Kidney (tissue), 22 donors: ENCODE measurements around the gene COL5A3. TPM values are rescaled to one million over a fixed set of nuclear protein-coding genes. Genes with fewer than 3 reads are reported as not detected.

Source experiments
- DNase-seq, 5 donors: peaks; one replicate each; pipeline ENCODE4 v3.0.0-alpha.2; 2013 to 2020
- FAIRE-seq: peaks from 2 replicates; lab custom pipeline; 2012; peaks lifted over from hg19 to GRCh38; lab: Jason Lieb, UNC
- H3K27ac ChIP-seq, 2 donors: one replicate each; pipeline ENCODE4 v1.7.0; 2013; ENCODE audit warnings: low read depth in 2 of 2, low read length in 2 of 2, inconsistent platforms in 1 of 2
- H3K27me3 ChIP-seq: one replicate; pipeline ENCODE4 v1.7.1; 2013; ENCODE audit warnings: low read length, inconsistent platforms; ENCODE audit not compliant: control insufficient read depth, insufficient read depth
- H3K36me3 ChIP-seq, 3 donors: one replicate each; pipeline versions ENCODE4 v1.7.0 to v1.7.1; 2013; ENCODE audit warnings: low read length in 3 of 3, control low read depth in 1 of 3, inconsistent platforms in 1 of 3; ENCODE audit not compliant: insufficient read depth in 3 of 3, control insufficient read depth in 2 of 3
- H3K4me1 ChIP-seq, 3 donors: one replicate each; pipeline versions ENCODE4 v1.7.0 to v1.7.1; 2013; ENCODE audit warnings: low read length in 3 of 3, inconsistent platforms in 1 of 3, low read depth in 1 of 3; ENCODE audit not compliant: control insufficient read depth in 2 of 3, insufficient read depth in 2 of 3
- H3K4me3 ChIP-seq, 3 donors: one replicate each; pipeline versions ENCODE4 v1.7.0 to v1.8.1; 2013; ENCODE audit warnings: low read length in 3 of 3, control low read depth in 1 of 3, inconsistent platforms in 1 of 3
- H3K9ac ChIP-seq, 3 donors: one replicate each; pipeline versions ENCODE4 v1.7.0 to v1.7.1; 2013; ENCODE audit warnings: low read length in 3 of 3, control low read depth in 1 of 3, inconsistent platforms in 1 of 3
- H3K9me3 ChIP-seq, 3 donors: one replicate each; pipeline versions ENCODE4 v1.7.0 to v1.7.1; 2013; ENCODE audit warnings: low read length in 3 of 3, control low read depth in 1 of 3, inconsistent platforms in 1 of 3; ENCODE audit not compliant: control insufficient read depth in 2 of 3, insufficient read depth in 1 of 3
- intact Hi-C: fragments of 100-400 bp; cut with DNase I; formaldehyde crosslinking; loops from one replicate; pipeline ENCODE4 v1.11.1; 2022
- long read RNA-seq, 10 donors: library from polyadenylated mRNA in 1 of 10; unstranded in 1 of 10; transcript quantifications; one replicate each; pipeline ENCODE4 v2.0.0 and lab custom pipeline, GENCODE V29; 2021 to 2026
- polyA plus RNA-seq: library from polyadenylated mRNA; stranded (reverse); fragments of 350-450 nt; fragmentation: Illumina TruSeq; extraction: RNeasy Lipid Tissue Mini Kit (QIAGEN cat#74804); gene quantifications from one replicate; pipeline ENCODE4 v1.2.3, GENCODE V29; 2014; ENCODE audit warnings: low read depth, low replicate concordance; ENCODE audit not compliant: insufficient read depth
- total RNA-seq: library from RNA; stranded (reverse); fragmentation: NEBNext Ultra II Directional; extraction: Animal tissue kit (Norgen Biotek cat#: 25700); gene quantifications from one replicate; pipeline ENCODE4 v1.2.1, GENCODE V29; 2021
- TF ChIP-seq, protein P1 (sequence below): IDR thresholded peaks from 3 replicates; pipeline ENCODE4 v1.5.1; 2012; ENCODE audit warnings: mild to moderate bottlenecking, moderate library complexity, borderline replicate concordance; ENCODE audit not compliant: insufficient read depth; ENCODE audit errors: extremely low read depth
- donor health status: control.
- donor health status: control.
- donor health status: control.
- donor health status: control.
- donor health status: control.
- donor health status: DM: yes; HTN: yes; CAD: no.
- donor health status: Normal renal cell carcinoma (clear cell type).

The COL5A3 gene
- total RNA-seq (5.1 TPM), polyA plus RNA-seq (0.97 TPM)
- long read RNA-seq, donor 1: 0 reads
- long read RNA-seq, donor 2: 0 reads
- long read RNA-seq, donor 3: 0 reads
- long read RNA-seq, donor 4: 0 reads
- long read RNA-seq, donor 5: 0 reads
- long read RNA-seq, donor 6: 0 reads
- long read RNA-seq, donor 7, full-length matches to known transcripts: 1 of 5 reads
- long read RNA-seq, donor 7, partial matches to known transcripts: 1 of 5 reads
- long read RNA-seq, donor 7, other reads (novel, unspliced or antisense): 3 of 5 reads
- long read RNA-seq, donor 8: 0 reads
- long read RNA-seq, donor 9: 0 reads
- long read RNA-seq, donor 10: 0 reads

GRCh38 chr19:10010247-10010691 is at the start of gene COL5A3:
TSS of gene COL5A3 (minus strand) at chr19:10010504. CDS start at chr19:10010385, 119 bp downstream.
- Histone ChIP-seq H3K4me3 (peak within 1 kb of the TSS in 2 of 3 donors; percentile 42 to 55), H3K9me3 (no peaks in the 10 kb centered on the region), H3K9ac (no peak within 1 kb of the TSS), H3K36me3 (no peaks in the 10 kb centered on the region), H3K4me1 (peaks cover 0 to 5% (median 0%) of the 10 kb centered on the region in 3 donors), H3K27ac (no peak within 1 kb of the TSS), H3K27me3 (peaks cover 15% of the 10 kb centered on the region)
- TF ChIP-seq, protein P1, sequence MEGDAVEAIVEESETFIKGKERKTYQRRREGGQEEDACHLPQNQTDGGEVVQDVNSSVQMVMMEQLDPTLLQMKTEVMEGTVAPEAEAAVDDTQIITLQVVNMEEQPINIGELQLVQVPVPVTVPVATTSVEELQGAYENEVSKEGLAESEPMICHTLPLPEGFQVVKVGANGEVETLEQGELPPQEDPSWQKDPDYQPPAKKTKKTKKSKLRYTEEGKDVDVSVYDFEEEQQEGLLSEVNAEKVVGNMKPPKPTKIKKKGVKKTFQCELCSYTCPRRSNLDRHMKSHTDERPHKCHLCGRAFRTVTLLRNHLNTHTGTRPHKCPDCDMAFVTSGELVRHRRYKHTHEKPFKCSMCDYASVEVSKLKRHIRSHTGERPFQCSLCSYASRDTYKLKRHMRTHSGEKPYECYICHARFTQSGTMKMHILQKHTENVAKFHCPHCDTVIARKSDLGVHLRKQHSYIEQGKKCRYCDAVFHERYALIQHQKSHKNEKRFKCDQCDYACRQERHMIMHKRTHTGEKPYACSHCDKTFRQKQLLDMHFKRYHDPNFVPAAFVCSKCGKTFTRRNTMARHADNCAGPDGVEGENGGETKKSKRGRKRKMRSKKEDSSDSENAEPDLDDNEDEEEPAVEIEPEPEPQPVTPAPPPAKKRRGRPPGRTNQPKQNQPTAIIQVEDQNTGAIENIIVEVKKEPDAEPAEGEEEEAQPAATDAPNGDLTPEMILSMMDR: no peak
- FAIRE-seq: no peak
- intact Hi-C loops: no loop called here
- peak in 2 of 5 donors; percentile 30 to 86 for DNase-seq

DNA sequence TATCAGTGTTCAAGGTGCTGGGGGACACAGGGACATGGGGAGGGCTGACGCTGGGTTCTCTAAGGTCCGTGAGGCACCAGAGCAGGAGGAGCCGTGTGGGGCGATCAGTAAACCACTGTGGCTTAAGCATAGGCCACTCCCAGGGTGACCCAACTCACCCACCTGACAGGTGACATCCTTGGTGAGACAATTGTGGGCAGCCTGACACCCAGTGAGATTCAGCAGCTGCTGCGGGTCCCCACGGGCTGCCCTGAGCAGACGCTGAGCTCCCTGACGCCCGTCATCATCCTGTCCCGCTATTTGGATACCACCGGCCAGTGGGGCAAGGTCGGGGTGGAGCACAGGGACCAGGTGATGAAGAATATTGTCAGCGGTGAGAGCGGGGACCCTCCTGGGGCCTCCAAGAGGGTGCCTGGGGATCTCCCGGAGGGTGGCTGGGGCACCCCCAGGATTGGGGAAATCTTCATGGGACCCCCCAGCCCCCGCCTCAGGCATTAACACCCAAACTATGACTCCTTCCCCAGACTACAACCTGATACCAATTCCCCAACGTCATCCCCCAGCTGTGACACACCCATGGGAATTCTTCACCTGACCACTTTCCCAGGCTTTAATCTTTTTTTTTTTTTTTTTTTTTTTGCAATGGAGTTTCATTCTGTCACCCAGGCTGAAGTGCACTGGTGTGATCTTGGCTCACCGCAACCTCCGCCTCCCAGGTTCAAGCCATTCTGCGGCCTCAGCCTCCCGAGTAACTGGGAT is 42.5 kb upstream of the COL5A3 start:
- no peaks in the 10 kb centered on the region for H3K27me3 ChIP-seq
- intact Hi-C loops: no loop called here
- TF ChIP-seq, protein P1: no peak
- DNase-seq (no peak), FAIRE-seq (no peak)
- no peaks in the 10 kb centered on the region for H3K9me3 ChIP-seq
- H3K9ac ChIP-seq: no peak overlapping the region
- H3K4me1 ChIP-seq: no peaks in the 10 kb centered on the region
- H3K4me3 ChIP-seq: no peak overlapping the region
- no peak overlapping the region for H3K27ac ChIP-seq
- H3K36me3 ChIP-seq: no peaks in the 10 kb centered on the region

DNA sequence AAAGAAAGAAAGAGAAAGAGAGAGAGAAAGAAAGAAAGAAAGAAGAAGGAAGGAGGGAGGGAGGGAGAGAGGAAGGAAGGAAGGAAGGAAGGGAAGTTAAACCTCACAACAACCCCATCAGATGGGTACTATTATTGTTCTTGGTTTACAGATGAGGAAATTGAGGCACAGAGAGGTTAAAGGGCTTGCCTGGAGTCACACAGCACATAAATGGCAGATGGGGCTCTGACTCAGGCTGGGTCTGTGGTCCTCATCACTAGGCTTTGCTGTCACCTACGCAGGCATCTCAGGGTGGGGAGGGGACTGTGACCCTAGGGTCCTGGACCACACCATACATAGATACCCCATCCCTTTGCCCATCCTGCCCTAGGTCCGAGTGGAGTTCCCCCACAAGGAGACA is 39.3 kb upstream of the COL5A3 start:
- TF ChIP-seq, protein P1: no peak
- FAIRE-seq: no peak
- Histone ChIP-seq H3K4me1 (no peaks in the 10 kb centered on the region), H3K27me3 (no peaks in the 10 kb centered on the region), H3K27ac (no peak overlapping the region), H3K9ac (no peak overlapping the region), H3K9me3 (peaks cover 0 to 5% (median 0%) of the 10 kb centered on the region in 3 donors), H3K36me3 (no peaks in the 10 kb centered on the region), H3K4me3 (no peak overlapping the region)
- intact Hi-C loops: no loop called here
- DNase-seq: no peak
